ENCODE data around the gene LRRC14B.
A peak's percentile ranks its signal among the peaks of the same experiment; 100 is the strongest.

LRRC14B gene

DNA sequence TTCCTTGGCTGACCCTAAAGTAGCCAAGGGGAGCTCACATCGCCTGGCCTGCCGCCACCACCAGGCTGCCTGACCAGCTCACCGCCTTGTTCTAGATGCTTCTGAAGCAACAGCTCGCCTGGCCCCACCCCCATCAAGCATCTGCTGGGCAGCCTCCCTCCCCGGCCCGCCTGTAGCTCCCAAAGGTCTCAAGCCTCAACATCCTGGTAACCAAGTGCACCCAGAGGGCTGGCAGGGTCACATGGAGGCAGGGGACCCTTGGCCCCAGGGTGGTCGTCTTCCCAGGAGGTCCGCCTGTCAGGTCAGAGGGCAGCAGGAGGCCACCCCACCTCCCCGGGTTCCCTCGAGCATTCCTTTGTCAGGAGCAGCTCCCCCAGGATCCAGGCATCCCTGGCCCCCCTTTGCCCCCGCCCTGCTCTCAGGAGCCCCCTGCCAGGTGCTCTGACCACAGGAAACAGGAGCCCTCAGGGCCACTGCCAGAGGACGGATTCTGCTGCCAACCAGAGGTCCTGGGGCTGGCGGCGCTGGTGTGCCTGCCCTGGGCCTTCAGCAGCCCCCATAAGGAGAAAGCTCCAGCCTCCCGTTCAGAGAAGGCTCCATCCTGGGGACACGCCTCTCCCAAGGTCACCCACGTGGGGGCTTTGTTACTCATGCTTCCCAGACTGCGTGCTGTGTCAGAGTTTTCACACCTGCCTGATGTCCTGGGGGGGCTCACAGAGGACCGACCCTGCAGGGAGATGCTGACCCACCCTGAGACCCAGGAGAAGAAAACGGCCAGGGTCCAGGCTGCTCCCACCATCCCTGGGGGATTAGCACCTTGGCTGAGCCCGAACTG lies 3.5 kb upstream of the LRRC14B start:
- H3K4me1 ChIP-seq, result peaks cover 16% of the 10 kb centered on the region
- H3K27ac ChIP-seq, result no peak overlapping the region
- H3K4me2 ChIP-seq (ENCODE audit: low read length), result peak overlapping the region; percentile 66
- no peaks in the 10 kb centered on the region for H3K9me3 ChIP-seq (ENCODE audit: control insufficient read depth, low read length)
- H3K79me2 ChIP-seq, result no peaks in the 10 kb centered on the region
- peak overlapping the region; percentile 80 for H2AFZ ChIP-seq
- TF ChIP-seq, protein P1, sequence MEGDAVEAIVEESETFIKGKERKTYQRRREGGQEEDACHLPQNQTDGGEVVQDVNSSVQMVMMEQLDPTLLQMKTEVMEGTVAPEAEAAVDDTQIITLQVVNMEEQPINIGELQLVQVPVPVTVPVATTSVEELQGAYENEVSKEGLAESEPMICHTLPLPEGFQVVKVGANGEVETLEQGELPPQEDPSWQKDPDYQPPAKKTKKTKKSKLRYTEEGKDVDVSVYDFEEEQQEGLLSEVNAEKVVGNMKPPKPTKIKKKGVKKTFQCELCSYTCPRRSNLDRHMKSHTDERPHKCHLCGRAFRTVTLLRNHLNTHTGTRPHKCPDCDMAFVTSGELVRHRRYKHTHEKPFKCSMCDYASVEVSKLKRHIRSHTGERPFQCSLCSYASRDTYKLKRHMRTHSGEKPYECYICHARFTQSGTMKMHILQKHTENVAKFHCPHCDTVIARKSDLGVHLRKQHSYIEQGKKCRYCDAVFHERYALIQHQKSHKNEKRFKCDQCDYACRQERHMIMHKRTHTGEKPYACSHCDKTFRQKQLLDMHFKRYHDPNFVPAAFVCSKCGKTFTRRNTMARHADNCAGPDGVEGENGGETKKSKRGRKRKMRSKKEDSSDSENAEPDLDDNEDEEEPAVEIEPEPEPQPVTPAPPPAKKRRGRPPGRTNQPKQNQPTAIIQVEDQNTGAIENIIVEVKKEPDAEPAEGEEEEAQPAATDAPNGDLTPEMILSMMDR (IDR thresholded peaks at IDR 0.05), result no peak
- H3K4me3 ChIP-seq (ENCODE audit: low read depth, low read length), result no peak overlapping the region
- H3K36me3 ChIP-seq (ENCODE audit: control insufficient read depth, insufficient read depth, low read length), result no peaks in the 10 kb centered on the region
- H3K9ac ChIP-seq, result no peak overlapping the region
- H3K27me3 ChIP-seq (ENCODE audit: control insufficient read depth, insufficient read depth, low read length), result no peaks in the 10 kb centered on the region

DNA sequence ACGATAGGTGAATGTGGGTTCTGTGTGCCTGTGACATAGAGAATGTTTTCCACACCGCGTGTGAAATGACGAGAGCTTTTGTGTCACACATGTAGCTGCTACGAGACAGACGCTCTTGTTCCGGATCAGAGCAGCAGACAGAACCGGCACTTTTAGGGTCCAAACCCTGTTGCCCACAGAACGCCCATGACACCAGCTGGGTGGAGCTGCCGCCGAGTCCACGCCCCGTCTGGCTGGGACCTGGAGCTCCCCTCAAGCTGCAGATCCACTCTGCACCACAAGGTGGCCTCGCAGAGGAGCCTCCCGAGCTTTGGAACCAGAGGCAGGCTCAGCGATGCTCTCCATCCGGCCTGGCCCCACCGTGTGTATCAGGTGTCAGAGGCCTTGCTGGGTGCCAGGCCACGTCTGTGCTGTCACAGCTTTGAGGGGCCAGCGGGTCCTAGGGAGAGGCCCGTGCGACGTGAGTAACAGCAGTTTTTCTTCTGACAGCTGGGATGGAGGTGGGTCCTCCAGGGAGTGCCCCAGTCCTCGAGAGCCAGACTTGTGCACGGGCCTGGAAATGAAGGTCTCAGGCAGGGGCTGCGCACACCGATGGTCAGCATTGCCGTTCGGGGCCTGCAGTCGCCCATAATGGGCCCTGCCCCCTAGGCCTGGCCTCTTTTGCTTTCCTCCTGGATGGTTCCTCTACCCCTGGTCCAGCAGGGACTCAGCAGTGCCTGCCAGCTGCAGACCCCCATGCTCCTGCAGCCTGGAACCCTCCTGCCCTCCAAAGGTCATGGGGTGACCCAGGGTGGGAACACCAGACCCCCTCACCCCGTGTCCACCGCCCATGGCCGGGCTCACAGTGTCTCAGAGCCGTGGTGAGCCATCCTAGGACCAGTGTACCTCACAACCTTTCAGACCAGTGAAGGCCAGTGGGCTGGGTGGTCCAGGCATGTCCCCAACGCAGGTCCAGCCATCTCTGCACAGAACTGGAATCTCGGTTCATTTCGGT lies 2.5 kb upstream of the LRRC14B start:
- H3K4me1 ChIP-seq, result peaks cover 16% of the 10 kb centered on the region
- H3K27me3 ChIP-seq (ENCODE audit: control insufficient read depth, insufficient read depth, low read length), result no peaks in the 10 kb centered on the region
- H3K9ac ChIP-seq, result no peak overlapping the region
- peak overlapping the region; percentile 80 for H2AFZ ChIP-seq
- no peaks in the 10 kb centered on the region for H3K9me3 ChIP-seq (ENCODE audit: control insufficient read depth, low read length)
- no peak overlapping the region for H3K27ac ChIP-seq
- no peak overlapping the region for H3K4me3 ChIP-seq (ENCODE audit: low read depth, low read length)
- H3K4me2 ChIP-seq (ENCODE audit: low read length), result peak overlapping the region; percentile 66
- TF ChIP-seq, protein P1 (IDR thresholded peaks at IDR 0.05), result peak; percentile 98
- H3K36me3 ChIP-seq (ENCODE audit: control insufficient read depth, insufficient read depth, low read length), result no peaks in the 10 kb centered on the region
- no peaks in the 10 kb centered on the region for H3K79me2 ChIP-seq

DNA sequence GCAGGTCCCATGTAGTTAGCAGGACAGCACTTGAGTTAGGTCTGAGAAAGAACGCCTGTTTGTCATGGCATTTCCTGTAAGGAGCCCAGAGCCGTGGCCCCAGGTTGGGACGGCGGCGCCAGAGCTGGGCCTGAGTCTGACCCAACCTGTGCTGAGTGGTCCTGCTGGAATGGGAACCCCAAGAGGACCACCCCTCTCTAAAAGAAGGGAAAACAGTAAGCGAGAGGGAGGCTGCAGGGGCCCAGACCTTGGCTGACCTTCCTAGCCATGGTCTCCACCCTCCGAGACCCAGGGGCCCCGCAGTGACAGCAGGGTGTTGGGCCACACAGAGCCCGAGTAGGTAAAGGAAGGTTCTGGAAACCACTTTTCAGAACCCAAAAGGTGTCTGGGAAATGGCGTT lies 1.8 kb upstream of the LRRC14B start:
- no peaks in the 10 kb centered on the region for H3K27me3 ChIP-seq (ENCODE audit: control insufficient read depth, insufficient read depth, low read length)
- H3K27ac ChIP-seq, result no peak overlapping the region
- peaks cover 16% of the 10 kb centered on the region for H3K4me1 ChIP-seq
- no peak overlapping the region for H3K4me3 ChIP-seq (ENCODE audit: low read depth, low read length)
- no peaks in the 10 kb centered on the region for H3K9me3 ChIP-seq (ENCODE audit: control insufficient read depth, low read length)
- H2AFZ ChIP-seq, result no peak overlapping the region
- no peaks in the 10 kb centered on the region for H3K36me3 ChIP-seq (ENCODE audit: control insufficient read depth, insufficient read depth, low read length)
- H3K9ac ChIP-seq, result no peak overlapping the region
- H3K79me2 ChIP-seq, result no peaks in the 10 kb centered on the region
- H3K4me2 ChIP-seq (ENCODE audit: low read length), result no peak overlapping the region
- TF ChIP-seq, protein P1 (IDR thresholded peaks at IDR 0.05), result no peak

DNA sequence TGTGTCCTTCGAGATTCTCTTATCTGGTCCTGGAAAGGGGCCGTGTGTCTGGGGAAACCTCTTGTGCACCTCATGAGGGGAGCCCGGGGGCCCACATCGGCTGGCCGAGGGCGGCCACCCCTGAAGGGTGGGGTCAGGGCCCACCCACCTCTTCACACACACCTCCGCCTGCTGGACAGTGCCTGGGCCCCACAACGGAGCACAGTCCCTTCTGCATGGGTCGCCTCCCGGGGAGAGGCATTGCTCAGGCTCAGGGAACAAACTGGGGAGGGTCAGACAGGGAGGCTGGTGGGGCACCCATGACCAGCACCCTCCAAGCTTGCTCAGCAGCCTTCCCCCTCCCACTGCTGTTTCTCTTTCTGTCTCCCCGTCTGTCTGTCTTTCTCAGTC lies 1.3 kb upstream of the LRRC14B start:
- H2AFZ ChIP-seq, result no peak overlapping the region
- H3K27ac ChIP-seq, result no peak overlapping the region
- H3K79me2 ChIP-seq, result no peaks in the 10 kb centered on the region
- no peak overlapping the region for H3K9ac ChIP-seq
- TF ChIP-seq, protein P1 (IDR thresholded peaks at IDR 0.05), result no peak
- H3K4me1 ChIP-seq, result peaks cover 16% of the 10 kb centered on the region
- H3K9me3 ChIP-seq (ENCODE audit: control insufficient read depth, low read length), result no peaks in the 10 kb centered on the region
- no peaks in the 10 kb centered on the region for H3K27me3 ChIP-seq (ENCODE audit: control insufficient read depth, insufficient read depth, low read length)
- H3K4me3 ChIP-seq (ENCODE audit: low read depth, low read length), result no peak overlapping the region
- no peak overlapping the region for H3K4me2 ChIP-seq (ENCODE audit: low read length)
- no peaks in the 10 kb centered on the region for H3K36me3 ChIP-seq (ENCODE audit: control insufficient read depth, insufficient read depth, low read length)

Data from parathyroid adenoma (tissue), 2 donors.